Measurements from ENCODE around the gene RTKN2. TPM values are rescaled to one million over a fixed set of nuclear protein-coding genes. Genes with fewer than 3 reads are reported as not detected.
A peak's percentile ranks its signal among the peaks of the same experiment; 100 is the strongest.

RTKN2 gene
- total and polyA plus RNA-seq, 10 donors, result 0.26 to 5.7 (median 1.6) TPM

DNA sequence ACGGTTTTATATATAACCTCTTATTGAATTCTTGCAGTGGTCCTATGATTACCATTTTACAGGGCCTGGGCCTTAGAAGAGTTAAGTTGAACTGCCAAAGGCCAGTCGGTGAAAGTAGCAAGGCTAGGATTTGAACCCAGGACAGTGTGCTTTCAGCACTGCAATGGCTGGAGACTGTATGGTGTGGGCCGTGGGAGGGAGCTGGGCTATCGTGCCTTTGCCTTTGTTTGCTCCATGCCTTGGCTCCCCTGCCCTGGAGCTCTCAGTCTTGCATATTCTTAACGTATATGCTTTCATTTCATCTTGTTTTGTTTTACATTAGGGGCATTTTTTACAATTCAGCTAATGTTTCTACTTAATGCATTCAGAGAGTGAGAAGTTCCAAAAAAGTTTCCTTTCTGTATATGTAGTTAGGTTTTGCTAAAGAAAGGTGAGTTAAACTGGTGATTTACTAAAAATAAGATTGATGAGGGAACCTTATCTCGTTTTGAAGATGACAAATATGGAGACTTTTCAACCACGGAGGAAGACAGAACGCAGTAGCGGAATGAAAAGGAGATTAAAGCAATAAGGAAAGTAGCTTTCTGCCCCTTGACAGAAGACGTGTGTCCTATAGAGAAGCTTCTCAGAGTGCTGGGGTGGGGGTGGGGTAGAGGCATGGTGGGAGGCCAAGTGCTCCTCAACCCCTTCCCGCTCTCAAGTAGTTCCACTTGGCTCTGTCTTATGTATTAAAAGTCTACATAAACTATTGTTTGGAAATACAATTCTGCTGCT lies 82.5 kb downstream of the RTKN2 start:
- peaks cover 0 to 31% (median 0%) of the 10 kb centered on the region in 6 donors for H3K4me1 ChIP-seq
- no peaks in the 10 kb centered on the region for H3K36me3 ChIP-seq
- 64 to 72% (median 69%) methylated on average over 11 of the region's 11 CpGs for WGBS, 5 donors
- no peak for DNase-seq
- peak overlapping the region in 1 of 8 donors; percentile 11 for H3K27ac ChIP-seq
- TF ChIP-seq CTCF (IDR thresholded peaks at IDR 0.05 in 8 of 11, conservative IDR thresholded peaks at IDR 0.05 in 3 of 11), result no peak
- no peaks in the 10 kb centered on the region for H3K27me3 ChIP-seq (replicated peaks in 1 of 7)
- intact Hi-C loops (cut with DNase I; ENCODE audit: low total_unique reads), result no loop called here
- no peaks in the 10 kb centered on the region for H3K9me3 ChIP-seq
- no peak overlapping the region for H3K4me3 ChIP-seq

DNA sequence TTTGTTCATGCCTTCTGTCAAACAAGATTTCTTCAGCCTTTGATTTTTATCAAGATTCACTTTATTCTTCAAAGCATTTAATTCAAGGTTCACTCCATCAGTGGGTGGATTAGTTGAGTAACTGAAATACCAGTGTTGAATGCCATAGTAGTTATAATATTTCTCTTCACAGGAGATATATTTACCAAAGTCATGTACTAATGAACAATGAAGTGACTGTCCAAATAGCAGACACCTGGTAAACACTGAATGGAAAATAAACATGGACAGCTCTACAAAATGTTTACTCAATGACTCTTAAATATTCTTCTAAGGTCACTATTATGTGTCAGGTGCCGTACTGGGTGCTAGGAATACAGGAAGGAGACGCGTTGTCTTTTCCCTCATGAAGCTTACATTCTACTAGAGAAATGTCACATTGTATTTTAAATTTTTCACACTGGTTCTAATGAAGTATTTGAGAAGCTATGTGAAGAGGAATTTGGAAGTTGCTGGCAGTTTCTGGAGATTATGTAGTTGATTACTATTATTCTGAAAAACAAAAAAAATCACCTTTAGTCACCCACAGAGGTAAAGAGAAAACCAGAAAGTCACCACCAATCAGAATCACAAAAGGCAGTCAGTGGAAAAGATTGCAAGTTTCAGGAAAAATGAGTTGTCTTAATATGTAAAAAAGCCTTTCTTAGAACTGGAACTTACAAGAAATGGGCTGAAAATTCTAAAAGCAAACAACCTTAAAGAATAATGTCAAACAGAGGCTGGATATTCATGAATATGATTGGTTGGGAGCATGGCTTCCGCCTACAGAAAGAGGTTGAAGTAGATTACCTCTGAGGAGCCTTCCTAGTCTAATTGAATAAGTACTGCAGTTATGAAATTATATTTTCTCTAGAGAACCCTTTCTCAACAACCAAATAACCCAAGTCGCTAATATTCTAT lies 84.5 kb downstream of the RTKN2 start:
- 89 to 93% (median 91%) methylated on average over 5 of the region's 5 CpGs for WGBS, 5 donors
- DNase-seq, result no peak
- TF ChIP-seq CTCF (IDR thresholded peaks at IDR 0.05 in 8 of 11, conservative IDR thresholded peaks at IDR 0.05 in 3 of 11) (no peak), POLR2A (IDR thresholded peaks at IDR 0.05) (no peak)
- Histone ChIP-seq H3K9me3 (no peaks in the 10 kb centered on the region), H3K27ac (peak overlapping the region in 5 of 8 donors; percentile 7 to 71 (median 40)), H3K27me3 (replicated peaks in 1 of 7) (no peaks in the 10 kb centered on the region), H3K36me3 (no peaks in the 10 kb centered on the region), H3K4me3 (no peak overlapping the region), H3K4me1 (peaks cover 0 to 31% (median 0%) of the 10 kb centered on the region in 6 donors)
- intact Hi-C loops (cut with DNase I; ENCODE audit: low total_unique reads), result no loop called here

DNA sequence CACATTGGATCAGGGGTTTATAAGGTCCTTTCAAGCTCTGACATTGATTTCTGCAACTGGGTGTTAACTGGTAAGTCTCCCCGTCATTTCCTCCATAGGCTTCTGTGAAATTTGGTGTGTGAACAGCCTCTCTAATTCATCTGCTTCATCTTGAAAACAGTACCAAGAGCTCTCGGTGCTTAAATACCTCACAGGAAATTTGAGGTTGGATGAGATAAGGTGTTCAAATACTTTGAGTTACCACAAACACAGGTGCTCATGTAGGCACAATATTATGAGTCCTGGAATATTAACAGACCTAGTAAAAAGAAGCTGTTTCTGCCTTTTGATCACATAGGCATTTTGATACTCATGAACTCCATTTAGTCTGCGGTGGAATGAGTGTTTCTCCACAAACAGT lies 85.2 kb downstream of the RTKN2 start:
- H3K27ac ChIP-seq, result peak overlapping the region in 4 of 8 donors; percentile 7 to 71 (median 41)
- no peak for DNase-seq
- TF ChIP-seq POLR2AphosphoS5 (IDR thresholded peaks at IDR 0.05) (no peak), POLR2A (IDR thresholded peaks at IDR 0.05) (no peak), CTCF (IDR thresholded peaks at IDR 0.05 in 8 of 11, conservative IDR thresholded peaks at IDR 0.05 in 3 of 11) (no peak)
- H3K9me3 ChIP-seq, result no peaks in the 10 kb centered on the region
- no peaks in the 10 kb centered on the region for H3K27me3 ChIP-seq (replicated peaks in 1 of 7)
- intact Hi-C loops (cut with DNase I; ENCODE audit: low total_unique reads), result no loop called here
- H3K4me3 ChIP-seq, result no peak overlapping the region
- H3K36me3 ChIP-seq, result no peaks in the 10 kb centered on the region
- WGBS, 5 donors, result 45 to 51% (median 49%) methylated on average over 3 of the region's 3 CpGs
- peaks cover 0 to 31% (median 0%) of the 10 kb centered on the region in 6 donors for H3K4me1 ChIP-seq

GRCh38 chr10:62182595-62182994 lies 86.0 kb downstream of the RTKN2 start:
- Histone ChIP-seq H3K27ac (peak overlapping the region in 4 of 8 donors; percentile 15 to 61 (median 38)), H3K27me3 (replicated peaks in 1 of 7) (no peaks in the 10 kb centered on the region), H3K9me3 (no peaks in the 10 kb centered on the region), H3K4me1 (peaks cover 0 to 31% (median 0%) of the 10 kb centered on the region in 6 donors), H3K4me3 (no peak overlapping the region), H3K36me3 (no peaks in the 10 kb centered on the region)
- no peak for TF ChIP-seq POLR2A (IDR thresholded peaks at IDR 0.05)
- TF ChIP-seq CTCF (IDR thresholded peaks at IDR 0.05 in 8 of 11, conservative IDR thresholded peaks at IDR 0.05 in 3 of 11), result no peak
- no peak for TF ChIP-seq POLR2AphosphoS5 (IDR thresholded peaks at IDR 0.05)
- 84 to 91% (median 88%) methylated on average over 4 of the region's 4 CpGs for WGBS, 5 donors
- intact Hi-C loops (cut with DNase I; ENCODE audit: low total_unique reads), result no loop called here
- DNase-seq, result no peak
